ENCODE results near the gene VWA1. TPM values are rescaled to one million over a fixed set of nuclear protein-coding genes. Genes with fewer than 3 reads are reported as not detected.
"Not testable (repeated sequence)": the region's sequence is repeated elsewhere in the genome, so short reads cannot be mapped to it uniquely, and the experiment has no call there.

The VWA1 gene
- total RNA-seq, 2 donors from 2014 or later: 47.1 to 55.5 TPM

DNA sequence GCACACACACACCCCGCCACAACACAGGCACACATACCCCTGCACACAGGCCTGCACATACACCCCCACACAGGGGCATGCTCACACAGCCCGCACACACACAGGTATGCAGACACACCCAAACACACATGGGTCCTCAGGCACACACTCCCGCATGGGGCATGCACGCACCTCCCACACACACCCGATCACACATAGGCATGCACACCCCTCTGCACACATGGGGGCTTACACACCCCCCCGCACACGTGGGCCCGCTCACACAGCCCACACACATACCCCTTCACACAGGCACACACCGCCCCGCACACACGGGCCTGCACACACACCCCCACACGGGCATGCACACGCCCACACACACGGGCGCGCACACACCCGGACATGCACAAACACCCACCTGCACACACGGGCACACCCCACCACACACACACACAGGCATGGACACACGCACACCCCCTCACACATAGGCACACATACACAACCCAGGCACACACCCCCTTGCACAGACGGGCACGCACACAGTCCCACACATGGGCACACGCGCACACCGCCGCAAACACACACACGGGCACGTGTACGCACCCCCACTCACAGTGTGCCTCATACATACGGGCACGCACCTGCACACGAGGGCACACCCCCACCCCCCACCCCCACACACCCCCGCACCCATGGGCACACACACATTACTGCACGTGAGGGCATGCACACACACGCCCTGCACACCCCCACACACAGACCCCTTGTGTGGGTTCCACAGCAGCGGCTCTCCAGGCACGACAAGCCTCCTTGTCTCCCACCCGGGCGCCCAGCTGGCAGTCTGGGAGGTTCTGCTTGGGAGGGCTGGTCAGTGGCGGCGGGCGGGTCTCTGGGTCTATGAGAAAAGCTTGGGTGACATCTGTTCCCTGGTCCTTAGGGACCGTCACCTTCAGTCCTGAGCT, 44.3 kb downstream of the VWA1 start:
- H3K36me3 ChIP-seq (replicated peaks in 1 of 2; ENCODE audit: insufficient read depth in 1 of 2, low read depth in 2 of 2): peaks cover 16 to 26% of the 10 kb centered on the region in 2 donors
- ATAC-seq (no peak), DNase-seq (no peak)
- no peak overlapping the region for H3K4me3 ChIP-seq
- WGBS, 2 donors: 88 to 93% methylated on average over 26 to 31 of the region's 42 CpGs
- intact Hi-C loops (cut with DNase I): no loop called here
- H3K27ac ChIP-seq: no peak overlapping the region
- no peaks in the 10 kb centered on the region for H3K4me1 ChIP-seq
- no peaks in the 10 kb centered on the region for H3K9me3 ChIP-seq
- H3K27me3 ChIP-seq: no peaks in the 10 kb centered on the region
- TF ChIP-seq, protein P1, sequence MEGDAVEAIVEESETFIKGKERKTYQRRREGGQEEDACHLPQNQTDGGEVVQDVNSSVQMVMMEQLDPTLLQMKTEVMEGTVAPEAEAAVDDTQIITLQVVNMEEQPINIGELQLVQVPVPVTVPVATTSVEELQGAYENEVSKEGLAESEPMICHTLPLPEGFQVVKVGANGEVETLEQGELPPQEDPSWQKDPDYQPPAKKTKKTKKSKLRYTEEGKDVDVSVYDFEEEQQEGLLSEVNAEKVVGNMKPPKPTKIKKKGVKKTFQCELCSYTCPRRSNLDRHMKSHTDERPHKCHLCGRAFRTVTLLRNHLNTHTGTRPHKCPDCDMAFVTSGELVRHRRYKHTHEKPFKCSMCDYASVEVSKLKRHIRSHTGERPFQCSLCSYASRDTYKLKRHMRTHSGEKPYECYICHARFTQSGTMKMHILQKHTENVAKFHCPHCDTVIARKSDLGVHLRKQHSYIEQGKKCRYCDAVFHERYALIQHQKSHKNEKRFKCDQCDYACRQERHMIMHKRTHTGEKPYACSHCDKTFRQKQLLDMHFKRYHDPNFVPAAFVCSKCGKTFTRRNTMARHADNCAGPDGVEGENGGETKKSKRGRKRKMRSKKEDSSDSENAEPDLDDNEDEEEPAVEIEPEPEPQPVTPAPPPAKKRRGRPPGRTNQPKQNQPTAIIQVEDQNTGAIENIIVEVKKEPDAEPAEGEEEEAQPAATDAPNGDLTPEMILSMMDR (IDR thresholded peaks at IDR 0.05): no peak
- no peak for TF ChIP-seq POLR2A (IDR thresholded peaks at IDR 0.05)

DNA sequence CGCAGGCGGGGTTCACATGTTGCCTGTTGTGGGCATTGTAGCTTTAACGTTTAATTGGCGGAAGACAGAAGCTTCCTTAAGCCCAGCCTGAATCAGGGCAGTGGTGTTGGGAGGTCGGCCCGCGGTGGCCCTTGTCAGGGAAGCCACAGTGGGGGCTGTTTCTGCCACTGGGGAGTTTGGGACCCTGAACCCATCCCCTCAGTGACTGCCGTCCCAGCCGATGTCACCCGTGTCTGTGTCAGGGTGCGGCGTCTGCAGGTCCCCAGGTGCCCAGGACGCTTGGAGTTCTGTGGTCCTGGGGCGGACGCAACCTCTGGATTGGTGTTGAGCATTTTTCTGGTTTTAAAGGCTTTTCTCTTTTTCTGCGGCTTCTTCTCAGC, 45.0 kb downstream of the VWA1 start:
- H3K4me1 ChIP-seq; DNase-seq; intact Hi-C loops (cut with DNase I); ATAC-seq; H3K27ac ChIP-seq; H3K27me3 ChIP-seq; H3K9me3 ChIP-seq; H3K4me3 ChIP-seq: not testable (repeated sequence)
- peaks cover 16 to 26% of the 10 kb centered on the region in 2 donors for H3K36me3 ChIP-seq (replicated peaks in 1 of 2; ENCODE audit: insufficient read depth in 1 of 2, low read depth in 2 of 2)
- WGBS, 2 donors: 92 to 98% methylated on average over 10 to 16 of the region's 16 CpGs

DNA sequence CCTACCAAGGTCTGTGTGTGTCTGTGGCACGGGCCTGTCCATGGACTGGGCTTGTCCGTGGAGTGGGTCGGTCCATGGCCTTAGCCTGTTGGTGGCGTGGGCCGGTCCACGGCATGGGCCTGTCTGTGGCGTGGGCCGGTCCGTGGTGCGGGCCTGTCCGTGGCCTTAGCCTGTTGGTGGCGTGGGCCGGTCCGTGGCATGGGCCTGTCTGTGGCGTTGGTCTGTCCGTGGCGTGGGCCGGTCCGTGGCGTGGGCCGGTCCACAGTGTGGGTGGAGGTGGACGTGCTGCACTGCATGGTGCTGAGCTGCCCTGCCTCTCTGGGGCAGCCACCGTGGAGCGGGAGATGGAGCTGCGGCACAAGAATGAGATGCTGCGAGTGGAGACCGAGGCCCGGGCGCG, 46.3 kb downstream of the VWA1 start:
- H3K9me3 ChIP-seq; intact Hi-C loops (cut with DNase I); DNase-seq; H3K27me3 ChIP-seq; H3K27ac ChIP-seq; H3K4me1 ChIP-seq; H3K4me3 ChIP-seq; ATAC-seq: not testable (repeated sequence)
- H3K36me3 ChIP-seq (replicated peaks in 1 of 2; ENCODE audit: insufficient read depth in 1 of 2, low read depth in 2 of 2): peaks cover 16 to 26% of the 10 kb centered on the region in 2 donors
- 96% methylated on average over 26 of the region's 30 CpGs; no CpG with 5 or more reads in 1 of the 2 donors for WGBS, 2 donors

DNA sequence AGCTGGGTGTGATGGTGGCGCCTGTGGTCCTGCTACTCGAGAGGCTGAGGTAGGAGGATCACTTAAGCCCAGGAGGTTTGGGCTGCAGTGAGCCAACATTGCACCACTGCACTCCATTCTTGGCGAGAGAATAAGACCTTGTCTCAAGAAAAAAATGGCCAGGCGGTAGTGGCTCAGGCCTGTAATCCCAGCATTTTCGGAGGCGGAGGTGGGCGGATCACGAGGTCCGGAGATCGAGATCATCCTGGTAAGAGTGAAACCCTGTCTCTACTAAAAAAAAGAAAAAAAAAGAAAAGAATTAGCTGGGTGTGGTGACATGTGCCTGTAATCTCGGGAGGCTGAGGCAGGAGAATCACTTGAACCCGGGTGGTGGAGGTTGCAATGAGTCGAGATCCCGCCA, 47.4 kb downstream of the VWA1 start:
- intact Hi-C loops (cut with DNase I): no loop called here
- peaks cover 16 to 28% of the 10 kb centered on the region in 2 donors for H3K36me3 ChIP-seq (replicated peaks in 1 of 2; ENCODE audit: insufficient read depth in 1 of 2, low read depth in 2 of 2)
- DNase-seq: no peak
- no peaks in the 10 kb centered on the region for H3K4me1 ChIP-seq
- TF ChIP-seq POLR2A (IDR thresholded peaks at IDR 0.05): no peak
- TF ChIP-seq, protein P1 (IDR thresholded peaks at IDR 0.05): no peak
- no peak overlapping the region for H3K4me3 ChIP-seq
- H3K27me3 ChIP-seq: no peaks in the 10 kb centered on the region
- no peaks in the 10 kb centered on the region for H3K9me3 ChIP-seq
- H3K27ac ChIP-seq: no peak overlapping the region
- 94 to 95% methylated on average over 14 of the region's 14 CpGs for WGBS, 2 donors
- ATAC-seq: no peak

DNA sequence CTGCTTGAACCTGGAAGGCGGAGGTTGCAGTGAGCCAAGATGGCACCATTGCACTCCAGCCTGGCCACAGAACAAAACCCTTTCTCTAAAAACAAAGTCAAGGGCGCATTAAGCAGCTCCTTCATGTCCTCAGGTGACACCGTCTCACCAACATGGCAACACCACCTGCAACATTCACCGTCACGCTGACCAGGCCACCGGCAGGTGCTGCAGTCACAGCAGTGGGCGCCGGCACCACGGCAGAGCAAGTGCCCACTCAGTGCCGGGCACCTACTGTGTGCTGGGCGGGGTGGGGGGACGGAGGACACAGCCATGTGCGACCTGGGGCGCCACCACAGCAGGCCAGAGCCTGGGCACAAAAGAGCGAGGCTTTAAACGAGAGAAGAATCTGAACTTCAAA, 48.2 kb downstream of the VWA1 start:
- H3K36me3 ChIP-seq (replicated peaks in 1 of 2; ENCODE audit: insufficient read depth in 1 of 2, low read depth in 2 of 2): peaks cover 16 to 28% of the 10 kb centered on the region in 2 donors
- no peak overlapping the region for H3K4me3 ChIP-seq
- no peak for DNase-seq
- no peak for ATAC-seq
- no peaks in the 10 kb centered on the region for H3K27me3 ChIP-seq
- WGBS, 2 donors: 90 to 100% methylated on average over 4 to 16 of the region's 16 CpGs
- intact Hi-C loops (cut with DNase I): no loop called here
- no peaks in the 10 kb centered on the region for H3K9me3 ChIP-seq
- no peak overlapping the region for H3K27ac ChIP-seq
- TF ChIP-seq, protein P1 (IDR thresholded peaks at IDR 0.05): no peak
- TF ChIP-seq POLR2A (IDR thresholded peaks at IDR 0.05): no peak
- no peaks in the 10 kb centered on the region for H3K4me1 ChIP-seq

DNA sequence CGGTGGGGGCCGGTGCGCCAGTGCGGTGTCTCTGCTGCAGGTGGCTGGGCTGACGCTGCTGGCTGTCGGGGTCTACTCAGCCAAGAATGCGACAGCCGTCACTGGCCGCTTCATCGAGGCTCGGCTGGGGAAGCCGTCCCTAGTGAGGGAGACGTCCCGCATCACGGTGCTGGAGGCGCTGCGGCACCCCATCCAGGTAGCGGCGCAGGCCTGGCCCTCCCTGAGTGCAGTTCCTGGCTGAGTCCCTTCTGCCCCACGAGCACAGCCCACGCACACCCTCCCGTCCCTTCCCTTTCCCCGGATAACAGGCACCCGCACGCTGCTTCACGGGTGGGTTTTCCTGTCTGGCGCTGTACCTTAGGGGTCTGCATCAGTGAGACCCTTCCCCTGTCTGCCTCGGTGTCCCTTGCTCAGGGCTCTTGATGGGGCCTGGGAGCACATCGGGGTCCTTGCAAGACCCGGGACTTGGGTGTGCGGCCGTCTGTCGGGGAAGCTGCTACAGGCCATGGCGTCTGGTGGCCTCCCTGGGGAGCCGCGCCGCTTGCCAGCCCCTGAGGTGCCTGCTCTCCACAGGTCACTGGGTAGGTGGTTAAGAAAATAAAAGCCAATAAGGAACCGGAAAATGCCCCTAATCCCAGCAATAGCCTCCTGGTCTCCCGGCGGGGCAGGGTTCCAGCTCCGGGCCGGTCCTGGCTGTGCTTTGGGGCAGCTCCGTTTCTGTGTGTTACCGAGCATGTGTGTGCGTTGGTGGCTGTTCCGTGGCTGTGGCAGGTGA, 49.7 kb downstream of the VWA1 start:
- H3K27ac ChIP-seq; H3K27me3 ChIP-seq; ATAC-seq; intact Hi-C loops (cut with DNase I); H3K9me3 ChIP-seq; H3K4me1 ChIP-seq; H3K4me3 ChIP-seq; DNase-seq: not testable (repeated sequence)
- H3K36me3 ChIP-seq (replicated peaks in 1 of 2; ENCODE audit: insufficient read depth in 1 of 2, low read depth in 2 of 2): peaks cover 9 to 20% of the 10 kb centered on the region in 2 donors
- WGBS, 2 donors: 96 to 100% methylated on average over 9 to 29 of the region's 46 CpGs

DNA sequence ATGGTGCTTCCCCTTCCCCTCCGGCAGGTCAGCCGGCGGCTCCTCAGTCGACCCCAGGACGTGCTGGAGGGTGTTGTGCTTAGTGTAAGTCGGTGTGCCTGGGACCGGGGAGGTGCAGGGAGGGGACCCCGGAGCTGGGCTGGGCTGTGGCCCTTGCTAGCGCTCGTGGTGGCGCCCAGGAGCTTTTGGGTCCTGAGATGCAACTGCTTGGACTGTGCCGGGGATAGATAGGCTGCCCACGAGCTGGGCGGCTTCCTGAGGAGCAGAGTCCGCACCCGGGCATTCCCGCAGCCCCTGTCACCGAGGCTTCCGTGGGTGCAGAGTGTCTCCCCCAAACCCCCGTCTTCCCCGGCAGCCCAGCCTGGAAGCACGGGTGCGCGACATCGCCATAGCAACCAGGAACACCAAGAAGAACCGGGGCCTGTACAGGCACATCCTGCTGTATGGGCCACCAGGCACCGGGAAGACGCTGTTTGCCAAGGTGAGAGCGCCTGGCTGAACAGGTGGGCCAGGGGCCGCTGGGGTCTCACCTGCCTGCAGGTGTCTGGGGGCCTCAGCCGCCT, 50.3 kb downstream of the VWA1 start:
- not testable (repeated sequence) for ATAC-seq

More for the DNA sequence above, 50.3 kb downstream of the VWA1 start:
- H3K4me1 ChIP-seq; DNase-seq; H3K27ac ChIP-seq; intact Hi-C loops (cut with DNase I); H3K9me3 ChIP-seq; H3K4me3 ChIP-seq; H3K27me3 ChIP-seq: not testable (repeated sequence)
- WGBS, 2 donors: 94 to 100% methylated on average over 2 to 16 of the region's 31 CpGs
- H3K36me3 ChIP-seq (replicated peaks in 1 of 2; ENCODE audit: insufficient read depth in 1 of 2, low read depth in 2 of 2): peaks cover 13 to 20% of the 10 kb centered on the region in 2 donors
